Activated CD8-positive, alpha-beta memory T cell treated with anti-CD3 and anti-CD28 coated beads, Interleukin-2, amount 50 U/mL, for 24 hours (primary cell): ENCODE data around the gene GALNT6.

ENCODE experiments used
- DNase-seq: peaks from one replicate; pipeline ENCODE4 v3.0.0-alpha.2; 2020; ENCODE audit errors: extremely low read depth

Gene GALNT6, protein sequence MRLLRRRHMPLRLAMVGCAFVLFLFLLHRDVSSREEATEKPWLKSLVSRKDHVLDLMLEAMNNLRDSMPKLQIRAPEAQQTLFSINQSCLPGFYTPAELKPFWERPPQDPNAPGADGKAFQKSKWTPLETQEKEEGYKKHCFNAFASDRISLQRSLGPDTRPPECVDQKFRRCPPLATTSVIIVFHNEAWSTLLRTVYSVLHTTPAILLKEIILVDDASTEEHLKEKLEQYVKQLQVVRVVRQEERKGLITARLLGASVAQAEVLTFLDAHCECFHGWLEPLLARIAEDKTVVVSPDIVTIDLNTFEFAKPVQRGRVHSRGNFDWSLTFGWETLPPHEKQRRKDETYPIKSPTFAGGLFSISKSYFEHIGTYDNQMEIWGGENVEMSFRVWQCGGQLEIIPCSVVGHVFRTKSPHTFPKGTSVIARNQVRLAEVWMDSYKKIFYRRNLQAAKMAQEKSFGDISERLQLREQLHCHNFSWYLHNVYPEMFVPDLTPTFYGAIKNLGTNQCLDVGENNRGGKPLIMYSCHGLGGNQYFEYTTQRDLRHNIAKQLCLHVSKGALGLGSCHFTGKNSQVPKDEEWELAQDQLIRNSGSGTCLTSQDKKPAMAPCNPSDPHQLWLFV

DNA sequence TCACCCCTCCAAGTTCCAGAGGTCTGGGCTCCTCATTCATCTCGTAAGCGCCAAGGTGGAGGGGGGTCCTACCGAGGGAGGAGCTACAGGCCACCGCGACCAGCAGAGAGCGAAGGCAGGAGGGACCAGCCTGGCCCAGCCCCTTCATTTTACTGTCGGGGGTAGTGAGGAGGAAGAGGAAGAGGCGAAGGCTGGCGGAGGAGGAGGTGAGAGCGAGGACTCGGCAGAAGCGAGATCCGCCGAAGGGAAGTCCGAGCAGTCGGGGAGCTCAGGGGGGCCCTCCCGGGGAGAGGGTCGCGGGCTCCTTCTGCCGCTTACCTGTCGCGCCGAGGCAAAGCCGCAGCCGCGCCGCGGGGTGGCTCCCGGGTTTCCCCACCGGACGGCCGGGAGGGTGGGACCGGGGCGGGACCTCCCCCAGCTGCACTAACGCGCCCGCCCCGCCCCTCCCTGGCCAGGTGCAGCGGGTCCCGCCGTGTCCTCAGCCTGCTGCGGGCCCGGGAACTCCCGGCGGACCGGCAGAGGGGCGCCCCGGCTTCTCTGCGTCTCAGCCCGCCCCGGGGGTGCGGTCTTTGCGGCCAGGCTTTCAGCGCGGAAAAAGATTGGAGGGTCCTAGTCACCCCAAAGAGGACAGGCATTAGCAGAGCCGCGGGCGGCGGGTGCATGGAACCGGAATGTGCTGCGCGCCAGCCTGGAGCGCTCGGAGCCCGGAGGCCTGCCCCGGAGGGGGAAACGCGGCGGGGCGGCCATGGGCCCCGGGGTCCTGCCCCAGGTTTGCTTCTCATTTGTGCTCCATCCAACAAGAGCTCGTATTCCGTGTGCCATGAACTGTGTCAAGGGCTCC lies at the start of gene GALNT6:
Gene GALNT6 (minus strand): TSS at position 124 of the 841 bp plus-strand sequence. CDS start 11,625 bp downstream, outside the sequence.
- no peak for DNase-seq

DNA sequence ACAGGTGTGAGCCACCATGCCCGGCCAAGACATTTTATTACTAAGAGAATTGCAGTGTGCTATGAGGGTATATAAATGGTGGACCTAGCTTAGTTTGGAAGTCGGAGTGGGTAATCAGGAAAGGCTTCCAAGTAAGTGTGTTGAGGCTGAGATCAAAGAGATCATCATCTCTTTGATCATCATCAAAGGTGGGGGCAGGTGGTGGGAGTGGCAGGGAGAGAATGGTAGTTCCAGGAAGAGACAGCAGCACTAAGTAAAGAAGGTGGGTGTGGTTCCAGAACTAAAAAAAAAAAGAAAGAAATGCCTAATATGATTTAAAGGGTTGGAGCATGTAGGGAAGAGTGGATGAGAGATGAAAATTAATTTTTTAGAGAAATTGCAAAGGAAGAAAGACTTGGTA lies 48.1 kb upstream of the GALNT6 start:
- no peak for DNase-seq

DNA sequence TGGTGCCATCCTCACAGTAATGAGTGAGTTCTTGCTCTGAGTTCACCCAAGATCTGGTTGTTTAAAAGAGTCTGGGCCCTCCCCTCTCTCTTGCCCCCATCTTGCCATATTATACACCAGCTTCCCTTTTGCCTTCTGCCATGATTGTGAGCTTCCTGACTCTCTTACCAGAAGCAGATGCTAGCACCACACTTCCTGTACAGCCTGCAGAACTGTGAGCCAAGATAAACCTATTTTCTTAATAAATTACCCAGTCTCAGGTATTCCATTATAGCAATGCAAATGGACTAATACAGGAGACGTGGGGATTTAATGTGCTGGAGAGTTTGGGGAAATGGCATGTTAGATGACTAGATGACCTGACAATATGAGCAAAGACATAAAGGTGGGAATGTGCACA lies 46.2 kb upstream of the GALNT6 start:
- DNase-seq: no peak

DNA sequence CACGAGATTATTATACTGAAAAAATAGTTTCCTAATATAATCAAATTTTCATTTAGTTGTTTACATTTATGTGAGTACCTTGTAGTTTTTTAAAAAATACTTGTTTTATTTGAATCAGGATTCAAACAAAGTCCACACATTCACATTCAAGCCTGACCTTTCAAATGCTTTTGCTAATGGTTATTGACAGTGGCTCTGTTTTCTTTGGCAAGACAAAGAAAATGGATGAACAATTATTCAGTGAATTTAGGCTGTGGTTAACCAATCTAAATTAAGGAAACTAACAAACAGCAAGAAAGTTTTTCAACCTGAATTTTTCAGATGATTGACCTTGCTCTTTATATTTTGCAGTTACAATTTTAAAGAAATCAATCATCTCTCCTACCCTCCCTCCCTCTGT lies 43.1 kb upstream of the GALNT6 start:
- no peak for DNase-seq

DNA sequence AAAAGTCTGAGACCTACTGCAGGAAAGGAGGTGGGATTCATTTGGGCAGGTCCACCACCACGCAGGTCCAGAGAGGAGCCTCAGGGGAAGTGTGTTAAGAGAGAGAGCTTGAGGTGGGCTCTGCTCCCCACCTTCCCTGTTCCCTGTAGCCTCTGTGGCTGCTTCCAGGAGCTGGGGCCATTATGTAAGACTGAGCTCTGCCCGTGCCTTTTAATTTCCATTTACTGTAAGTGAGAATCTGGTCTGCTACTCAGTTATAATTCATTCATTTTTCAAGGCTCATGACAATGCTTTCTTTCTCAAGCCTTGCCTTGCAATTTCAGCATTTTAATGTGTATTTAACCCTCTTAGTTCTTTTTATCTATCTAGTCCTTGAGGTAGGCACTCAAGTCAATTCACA lies 41.7 kb upstream of the GALNT6 start:
- no peak for DNase-seq

DNA sequence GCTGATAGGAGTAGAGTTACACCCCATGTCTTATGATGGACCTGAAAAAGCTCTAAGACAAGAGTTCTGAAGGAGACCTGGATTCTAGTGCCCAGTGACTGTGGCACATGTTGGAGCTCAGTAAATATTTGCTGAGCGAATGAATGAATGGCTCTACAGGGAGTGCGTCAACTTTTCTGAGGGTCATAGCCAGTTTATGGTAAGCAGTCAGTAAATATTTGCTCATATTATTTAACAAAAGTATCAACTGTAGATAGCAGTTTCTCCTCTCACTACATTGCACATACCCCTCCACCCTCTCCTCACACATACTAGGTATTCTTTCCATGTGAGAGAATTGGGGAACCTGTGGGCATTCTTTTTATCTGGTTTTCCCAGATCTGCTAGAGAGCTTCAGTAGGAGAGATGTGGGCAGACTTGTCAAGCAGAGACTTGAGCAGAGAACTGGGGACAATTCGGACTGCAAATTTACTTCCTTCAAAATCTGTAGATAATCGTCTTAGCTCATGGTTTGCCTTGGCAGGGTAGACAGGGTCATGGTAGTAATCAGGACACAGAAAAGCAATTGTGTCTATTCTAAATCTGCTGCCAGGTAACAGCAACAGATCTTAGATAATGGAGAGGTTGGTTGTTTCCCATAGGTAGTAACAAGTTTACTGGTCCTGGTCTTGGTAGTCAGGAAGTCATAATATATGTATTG lies 39.1 kb upstream of the GALNT6 start:
- DNase-seq: no peak

DNA sequence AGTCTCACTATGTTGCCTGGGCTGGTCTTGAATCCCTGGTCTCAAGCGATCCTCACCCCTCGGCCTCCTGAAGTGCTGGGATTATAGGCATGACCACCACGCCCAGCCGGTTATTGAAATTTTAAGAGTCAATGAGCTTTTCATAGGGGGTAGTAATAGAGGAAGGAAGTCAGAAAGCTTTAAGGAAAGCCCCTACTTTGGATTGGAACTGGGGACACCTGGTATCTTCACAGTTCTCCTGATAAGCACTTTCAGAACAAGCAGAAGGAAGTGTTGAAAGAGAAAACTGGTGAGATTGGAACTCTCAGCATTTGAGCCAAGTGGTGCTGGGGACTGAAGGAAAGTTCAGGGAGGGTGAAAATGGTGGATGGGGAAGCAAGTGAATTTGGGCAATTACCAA lies 38.5 kb upstream of the GALNT6 start:
- DNase-seq: no peak

DNA sequence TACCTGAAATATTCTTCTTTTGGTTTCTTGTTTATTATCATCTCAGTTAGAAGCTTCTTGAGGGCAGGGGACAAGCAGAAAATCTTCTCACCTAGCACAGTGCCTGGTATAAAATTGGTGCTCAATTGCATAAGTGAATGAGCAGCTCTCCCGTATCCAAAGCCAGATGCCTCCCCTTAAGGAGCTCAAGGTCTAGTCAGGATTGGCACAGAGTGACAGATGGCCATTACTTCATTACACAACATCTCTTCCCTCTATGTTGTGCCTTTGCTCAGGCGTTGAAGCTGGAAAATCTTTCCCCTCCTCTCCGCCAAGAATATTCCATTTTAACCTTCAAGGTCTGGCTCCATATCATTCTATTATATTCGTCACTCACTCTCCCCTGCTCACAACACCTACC lies 37.0 kb upstream of the GALNT6 start:
- DNase-seq: no peak

DNA sequence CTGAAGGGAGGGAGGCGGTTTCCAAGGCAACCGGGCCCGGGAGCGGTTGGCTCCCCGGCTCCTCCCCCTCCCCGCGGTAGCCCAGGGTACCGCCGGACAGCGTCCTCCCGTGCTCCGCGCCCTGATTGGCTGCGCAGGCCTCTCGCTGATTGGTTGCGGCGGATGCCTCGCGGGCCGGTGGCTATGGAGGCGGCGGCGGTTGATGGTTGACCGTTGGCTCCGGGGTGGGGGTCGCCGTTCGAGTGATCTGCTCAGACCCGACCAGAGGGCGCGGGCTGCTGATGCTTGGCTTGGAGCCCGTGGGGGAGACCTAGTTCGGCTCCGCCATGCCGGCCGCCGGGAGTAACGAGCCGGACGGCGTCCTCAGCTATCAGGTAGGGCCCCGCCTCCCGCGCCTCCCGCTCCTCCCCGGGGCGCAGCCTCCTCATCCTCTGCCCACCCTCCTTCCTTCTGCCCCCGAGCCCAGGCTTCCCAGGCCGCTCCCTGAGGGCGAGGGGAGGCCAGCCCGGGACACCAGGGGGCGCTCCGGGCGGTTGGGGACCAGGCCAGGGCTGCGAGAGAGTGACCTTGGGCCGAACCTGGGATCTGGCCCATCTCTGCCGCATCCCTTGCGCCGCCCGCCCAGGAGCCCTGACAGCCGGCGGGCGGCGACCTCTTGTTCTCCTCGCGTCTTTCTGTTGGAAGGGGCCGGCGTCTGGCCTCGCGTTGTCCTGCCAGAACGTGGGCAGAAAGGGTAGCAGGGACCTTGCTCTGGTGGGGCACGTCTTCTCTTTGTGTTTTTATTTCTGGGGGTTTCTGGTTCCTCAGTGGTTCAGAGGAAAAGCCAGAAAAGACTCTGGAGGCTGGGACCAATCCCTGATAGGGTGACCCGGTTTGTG lies 33.7 kb upstream of the GALNT6 start, which contains the start of gene SLC4A8:
Gene SLC4A8 (plus strand): TSS at position 170 of the 878 bp plus-strand sequence. CDS start 157 bp downstream, at position 327.
- peak; percentile 53 for DNase-seq

DNA sequence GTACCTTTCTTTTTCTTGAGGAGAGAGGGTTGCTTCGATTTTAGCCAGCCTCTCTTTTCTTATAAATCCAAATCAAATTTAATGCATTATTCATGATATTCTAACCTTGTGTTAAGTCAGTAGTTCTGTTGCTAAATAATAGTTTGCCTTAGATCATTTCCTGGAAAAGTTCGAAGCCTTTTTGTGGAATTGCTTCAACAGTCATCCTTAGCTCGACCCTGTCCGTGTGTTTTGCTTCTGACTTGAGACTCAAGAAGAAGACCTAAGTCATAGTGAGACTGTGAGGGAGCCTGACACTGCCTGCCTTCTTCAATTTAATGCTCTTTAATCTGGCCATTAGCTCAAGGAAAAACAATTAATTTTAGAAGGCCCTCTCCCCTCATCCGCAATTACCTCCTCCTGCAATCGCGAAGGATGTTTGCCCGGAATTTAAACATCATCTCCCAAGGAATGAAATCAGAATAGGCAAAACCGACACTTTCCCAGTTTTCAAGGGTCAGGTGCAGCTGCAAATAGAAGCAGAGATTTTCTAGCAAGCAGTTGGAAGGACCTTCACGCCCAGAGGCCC lies 33.0 kb upstream of the GALNT6 start:
- DNase-seq: no peak

DNA sequence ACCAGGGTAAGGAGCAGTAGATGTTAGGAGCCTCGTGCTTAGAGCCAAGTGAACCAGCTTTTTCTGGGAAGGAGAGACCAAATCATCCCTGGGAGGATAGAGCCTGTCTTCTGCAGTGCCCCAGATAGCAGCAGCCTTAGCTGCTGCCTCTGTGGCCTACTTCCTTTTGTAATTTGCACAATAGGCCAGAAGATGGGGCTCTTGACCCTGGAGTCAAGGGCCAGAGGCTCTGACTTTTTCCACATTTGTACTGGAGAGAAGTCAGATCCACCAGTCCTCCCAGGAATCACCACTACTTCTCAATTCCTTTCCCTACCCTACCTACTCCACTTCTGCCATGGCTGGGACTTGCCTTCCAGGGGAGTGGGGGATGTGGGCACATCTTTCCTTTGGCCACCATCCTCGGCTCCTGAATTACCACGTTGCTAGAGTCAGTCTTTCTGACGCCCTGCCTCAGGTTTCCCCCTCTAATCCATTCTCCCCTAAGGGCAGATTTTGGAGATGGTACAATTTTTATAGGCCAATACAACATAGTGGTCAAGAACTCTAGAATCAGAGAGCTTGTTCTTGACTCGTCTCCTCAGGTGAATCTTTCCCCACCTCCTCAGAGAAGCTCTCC lies 30.2 kb upstream of the GALNT6 start:
- no peak for DNase-seq

DNA sequence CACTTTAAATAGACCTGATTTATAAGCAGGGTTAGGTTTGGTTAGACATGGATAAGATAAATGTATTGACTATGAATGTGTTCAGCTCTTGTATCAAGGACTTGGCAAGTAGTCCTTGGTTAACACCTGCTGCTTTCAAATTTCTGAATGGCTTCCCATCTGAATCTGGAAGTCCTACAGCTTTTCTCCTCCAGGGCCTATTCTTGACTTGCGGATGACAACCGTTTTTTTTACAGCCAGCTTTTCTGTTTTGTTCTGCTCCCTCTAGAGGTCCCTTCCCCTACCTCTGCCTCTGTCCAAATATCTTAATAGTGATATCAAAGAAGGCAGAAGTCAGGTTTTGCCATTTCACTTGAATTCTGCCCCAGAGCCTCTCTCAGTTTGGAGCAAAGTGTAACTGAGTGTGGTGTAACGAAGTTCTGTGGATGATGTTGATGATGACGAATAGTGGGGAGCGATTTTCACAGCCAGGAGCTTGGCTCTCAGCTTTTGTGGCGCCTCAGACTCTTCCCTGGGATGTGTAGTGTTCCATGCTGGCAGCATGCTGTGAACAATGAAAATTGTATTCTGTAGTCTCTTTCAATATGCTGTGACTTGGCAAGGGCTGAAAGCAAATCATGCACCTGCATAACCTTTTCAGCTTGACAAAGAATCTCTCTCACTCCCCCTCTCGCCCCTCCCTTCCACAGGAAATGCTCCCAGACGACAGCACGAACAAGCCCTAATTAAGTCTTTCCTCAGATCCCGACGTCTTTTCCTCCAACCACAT lies 28.4 kb upstream of the GALNT6 start:
- no peak for DNase-seq

DNA sequence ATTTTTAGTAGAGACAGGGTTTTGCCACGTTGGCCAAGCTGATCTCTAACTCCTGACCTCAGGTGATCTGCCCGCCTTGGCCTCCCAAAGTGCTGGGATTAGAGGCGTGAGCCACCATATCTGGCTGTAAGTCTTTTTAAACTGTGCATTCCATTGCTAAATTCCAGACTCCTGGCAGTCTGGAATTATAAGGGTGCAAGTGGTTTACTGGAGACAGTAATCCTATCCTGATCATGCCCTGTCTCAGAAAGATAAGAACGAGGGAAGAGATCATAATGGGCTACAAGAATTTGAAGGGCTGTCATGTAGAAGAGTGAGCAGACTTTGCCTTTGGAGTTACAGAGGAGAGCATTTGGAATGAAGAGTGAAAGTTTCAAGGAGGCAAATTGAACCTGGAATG lies 26.6 kb upstream of the GALNT6 start:
- no peak for DNase-seq

DNA sequence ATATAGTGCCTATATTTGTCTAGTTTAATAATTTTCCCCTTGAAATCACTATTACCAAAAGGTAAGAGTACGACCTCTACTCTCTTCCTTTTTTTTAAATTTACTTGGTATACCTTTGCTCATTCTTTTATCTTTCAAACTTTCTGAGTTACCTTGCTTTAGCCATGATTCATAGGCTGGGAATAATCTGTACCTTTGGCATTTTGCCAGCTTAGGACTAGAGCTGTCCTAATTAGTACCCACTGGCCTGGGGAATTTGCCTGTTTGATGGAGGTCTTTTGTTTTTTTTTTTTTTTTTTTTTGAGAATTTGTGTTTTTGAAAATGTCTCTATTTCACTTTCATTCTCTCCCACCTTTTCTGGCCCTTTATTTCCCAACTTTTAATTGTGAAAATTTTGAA lies 24.7 kb upstream of the GALNT6 start:
- DNase-seq: no peak

DNA sequence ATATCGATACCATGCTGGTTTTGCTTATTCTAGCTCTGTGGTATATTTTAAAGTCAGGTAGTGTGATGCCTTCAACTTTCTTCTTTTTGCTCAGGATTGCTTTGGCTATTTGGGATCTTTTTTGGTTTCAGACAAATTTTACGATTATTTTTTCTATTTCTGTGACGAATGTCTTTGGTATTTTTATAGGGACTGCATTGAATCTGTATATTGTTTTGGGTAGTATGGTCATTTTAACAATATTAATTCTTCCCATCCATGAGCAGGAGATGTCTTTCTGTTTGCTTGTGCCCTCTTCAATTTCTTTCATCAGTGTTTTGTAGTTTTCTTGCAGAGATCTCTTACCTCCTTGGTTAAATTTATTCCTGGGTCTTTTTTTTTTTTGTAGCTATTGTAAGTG lies 22.6 kb upstream of the GALNT6 start:
- no peak for DNase-seq

DNA sequence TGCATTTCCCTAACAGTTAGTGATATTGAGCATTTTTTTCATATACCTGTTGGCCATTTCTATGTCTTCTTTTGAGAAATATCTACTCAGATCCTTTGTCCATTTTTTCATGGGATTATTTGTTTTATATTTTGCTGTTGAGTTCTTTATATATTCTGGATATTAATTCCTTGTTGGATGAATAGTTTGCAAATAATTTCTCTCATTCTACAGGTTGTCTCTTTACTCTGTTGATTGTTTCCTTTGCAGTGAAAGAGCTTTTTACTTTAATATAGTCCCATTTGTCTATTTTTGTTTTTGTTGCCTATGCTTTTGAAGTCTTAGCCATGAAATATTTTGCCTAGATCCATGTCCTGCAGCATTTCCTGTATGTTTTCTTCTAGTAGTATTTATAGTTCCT lies 21.9 kb upstream of the GALNT6 start:
- DNase-seq: no peak

DNA sequence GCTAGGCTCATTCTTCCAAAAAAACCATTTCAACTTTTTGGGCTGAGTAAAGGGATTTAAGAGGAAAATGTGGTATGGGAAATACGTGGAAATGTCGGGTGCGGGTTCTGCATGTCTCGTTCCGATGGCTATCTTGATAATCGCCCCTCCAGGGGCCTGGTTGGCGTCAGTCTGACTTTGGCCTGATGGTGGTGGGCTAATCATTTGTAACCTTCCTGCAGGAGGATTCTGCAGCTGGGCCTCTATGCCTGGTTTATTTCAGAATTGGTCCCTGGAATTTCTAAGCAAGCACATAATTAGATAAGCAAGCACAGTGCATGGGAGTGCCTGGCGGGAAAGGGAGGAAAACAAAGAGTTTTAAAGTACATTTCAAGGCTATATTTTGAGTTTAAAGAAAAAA lies 18.6 kb upstream of the GALNT6 start:
- no peak for DNase-seq

DNA sequence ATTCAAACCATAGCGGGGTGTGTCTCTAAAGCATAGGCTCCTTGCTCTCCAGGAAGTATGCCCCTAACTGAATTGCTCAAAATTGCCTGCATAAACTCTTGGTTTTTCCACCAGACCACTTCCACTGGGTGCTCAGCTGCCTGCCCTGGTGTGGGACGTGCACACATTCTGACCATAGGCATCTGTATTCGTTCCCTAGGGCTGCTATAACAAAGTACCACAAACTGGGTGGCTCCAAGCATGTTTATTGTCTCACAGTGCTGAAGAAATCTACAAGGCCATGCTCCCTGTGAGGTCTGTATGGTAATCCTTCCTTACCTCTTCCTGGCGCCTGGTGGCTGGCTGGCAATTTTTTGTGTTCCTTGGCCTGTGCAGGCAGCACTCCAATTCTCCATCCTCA lies 16.4 kb upstream of the GALNT6 start:
- DNase-seq: no peak

DNA sequence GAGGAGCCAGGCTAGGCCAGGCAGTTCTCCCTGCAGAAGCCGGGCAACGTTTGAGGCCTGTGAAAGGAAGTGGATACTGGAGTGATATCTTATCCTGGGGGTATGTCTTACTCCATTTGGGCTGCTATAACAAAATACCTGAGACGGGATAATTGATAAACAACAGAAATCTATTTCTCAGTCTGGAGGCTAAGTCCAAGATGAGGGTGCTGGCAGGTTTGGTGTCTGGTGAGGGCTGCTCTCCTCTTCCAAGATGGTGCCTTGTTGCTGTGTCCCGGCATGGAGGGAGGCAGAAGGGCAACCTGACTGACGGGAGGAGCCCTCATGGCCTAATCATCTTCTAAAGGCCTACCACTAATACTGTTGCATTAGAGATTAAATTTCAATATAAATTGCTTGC lies 15.7 kb upstream of the GALNT6 start:
- DNase-seq: no peak
